Right renal pelvis (tissue), 4 donors: ENCODE results near the gene HERC2. TPM values are rescaled to one million over a fixed set of nuclear protein-coding genes. Genes with fewer than 3 reads are reported as not detected.
"Not testable (repeated sequence)": the region's sequence is repeated elsewhere in the genome, so short reads cannot be mapped to it uniquely, and the experiment has no call there.

Experiments used
- DNase-seq, 4 donors: peaks; one replicate each; pipeline ENCODE4 v3.0.0-alpha.2; 2013; ENCODE audit warnings: low read depth in 4 of 4, low spot score in 3 of 4, missing footprints in 1 of 4
- polyA plus RNA-seq, 4 donors: library from polyadenylated mRNA; unstranded; fragments of 120-200 nt; gene quantifications; one replicate each; pipeline ENCODE4 v1.2.1, GENCODE V29; 2013; ENCODE audit not compliant: insufficient read length in 4 of 4

Gene HERC2
- polyA plus RNA-seq, 4 donors = 46.4 to 54.2 (median 50.4) TPM

GRCh38 chr15:28184166-28184565 lies 137.8 kb downstream of the HERC2 start:
- no peak for DNase-seq

DNA sequence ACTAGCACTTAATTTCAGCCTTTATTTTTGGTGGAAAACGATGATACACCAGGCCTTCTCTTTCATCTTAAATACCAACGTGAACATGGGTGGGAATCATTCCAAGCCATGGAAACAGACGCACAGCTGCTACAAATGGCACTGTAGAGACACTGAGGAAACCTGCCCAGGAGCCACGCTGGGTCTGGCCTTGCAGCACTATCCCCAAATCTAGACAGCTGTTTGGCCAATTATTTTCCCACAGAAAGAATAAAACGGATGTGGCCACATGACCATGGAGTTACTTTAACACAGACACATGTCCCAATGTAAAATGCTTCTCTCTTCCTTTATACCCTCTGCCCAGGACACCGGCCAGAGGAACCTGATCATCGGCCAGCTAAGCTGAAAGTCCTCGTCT lies 139.2 kb downstream of the HERC2 start:
- no peak for DNase-seq

DNA sequence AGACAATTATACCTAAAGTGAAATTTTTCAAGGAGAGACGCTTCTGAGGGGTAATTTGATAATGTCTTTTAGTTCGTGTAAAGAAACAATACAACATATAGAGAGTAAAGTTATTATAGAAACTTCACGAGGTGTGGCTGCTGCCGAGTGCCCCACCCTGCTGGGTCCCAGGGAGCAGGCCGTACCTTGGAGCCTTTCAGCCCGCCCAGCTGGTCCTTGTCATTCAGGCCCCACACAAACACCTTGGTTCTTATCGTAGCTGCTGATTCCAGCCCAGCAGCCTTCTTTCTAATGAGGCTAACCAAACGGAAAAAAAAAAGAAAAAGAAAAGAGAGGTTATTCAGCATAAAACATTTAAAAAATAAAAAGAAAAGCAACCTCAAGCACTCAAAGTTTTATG lies 139.8 kb downstream of the HERC2 start:
- no peak for DNase-seq

DNA sequence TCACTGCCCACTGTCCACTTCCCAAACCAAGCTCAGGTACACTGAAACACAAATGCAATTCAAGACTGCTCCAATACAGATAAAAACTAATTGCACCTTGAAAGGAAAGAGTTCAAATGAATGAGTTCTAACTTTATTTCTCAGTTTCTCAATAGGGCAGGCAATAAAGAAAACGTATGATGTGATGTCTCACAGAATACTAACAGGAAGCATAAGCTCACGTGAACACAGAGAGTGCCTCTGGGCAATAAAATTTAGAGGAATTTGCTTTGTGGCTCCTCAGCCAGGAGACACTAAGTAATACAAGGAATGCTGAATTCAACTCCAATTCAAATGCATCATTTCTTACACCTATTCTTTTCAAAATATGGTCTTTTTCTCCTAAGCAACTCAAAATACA lies 140.6 kb downstream of the HERC2 start:
- DNase-seq = no peak

GRCh38 chr15:28179270-28179669 lies 142.7 kb downstream of the HERC2 start:
- DNase-seq = no peak

DNA sequence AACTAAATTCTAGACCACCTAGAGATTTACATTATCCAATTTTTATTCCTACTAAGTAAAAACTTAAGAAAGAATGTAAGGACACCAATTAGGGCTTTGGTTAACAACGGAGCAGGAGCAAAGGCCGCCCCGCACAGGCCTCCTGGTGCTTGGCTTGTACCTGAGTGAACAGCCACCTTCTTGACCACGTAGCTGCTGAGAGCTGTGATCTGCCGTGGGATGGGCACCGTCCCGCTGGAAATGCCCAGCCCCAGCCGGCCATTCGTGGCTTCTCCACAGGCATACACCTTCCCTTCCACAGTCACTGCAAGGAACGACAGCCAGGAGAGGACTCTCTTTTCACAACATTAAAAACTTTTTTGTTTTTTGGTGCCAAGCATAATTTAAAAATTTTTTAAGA lies 143.3 kb downstream of the HERC2 start:
- no peak for DNase-seq

DNA sequence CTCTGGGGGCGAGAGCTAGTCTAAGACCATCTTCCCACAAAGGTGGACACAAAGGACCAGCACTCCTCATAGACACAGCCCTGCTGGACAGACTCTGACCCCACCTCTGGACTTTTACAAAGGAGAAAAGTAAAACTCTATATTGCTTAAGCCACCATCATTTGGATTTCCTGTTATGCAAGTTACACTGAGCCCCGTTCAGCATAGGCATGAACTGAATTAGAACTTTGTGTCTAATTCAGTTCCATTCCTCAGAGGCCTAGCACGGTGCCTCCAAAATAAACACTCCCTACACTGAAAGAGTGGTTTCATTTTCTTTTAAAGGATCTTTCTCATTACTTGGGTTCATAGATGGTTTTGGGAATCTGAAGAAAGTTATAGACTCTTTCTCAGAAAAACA lies 143.7 kb downstream of the HERC2 start:
- no peak for DNase-seq

DNA sequence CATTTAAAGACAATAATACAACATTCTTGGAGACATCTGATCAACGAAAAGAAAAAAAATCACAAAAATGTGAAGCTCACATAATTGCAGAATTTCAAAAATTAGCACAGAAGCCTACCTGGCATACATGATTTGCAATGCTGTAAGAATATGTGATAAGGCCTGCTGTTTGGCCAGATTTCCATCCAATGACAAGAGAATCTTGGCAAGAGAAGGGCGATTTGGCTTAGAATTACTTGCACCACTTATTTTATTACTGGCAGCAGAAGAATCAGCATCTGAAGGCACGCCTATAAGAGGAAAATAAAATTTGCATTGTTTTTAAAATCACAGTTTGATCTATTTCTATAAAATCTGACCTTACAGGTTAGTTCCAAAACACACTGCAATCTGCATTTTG lies 152.6 kb downstream of the HERC2 start:
- DNase-seq = no peak

DNA sequence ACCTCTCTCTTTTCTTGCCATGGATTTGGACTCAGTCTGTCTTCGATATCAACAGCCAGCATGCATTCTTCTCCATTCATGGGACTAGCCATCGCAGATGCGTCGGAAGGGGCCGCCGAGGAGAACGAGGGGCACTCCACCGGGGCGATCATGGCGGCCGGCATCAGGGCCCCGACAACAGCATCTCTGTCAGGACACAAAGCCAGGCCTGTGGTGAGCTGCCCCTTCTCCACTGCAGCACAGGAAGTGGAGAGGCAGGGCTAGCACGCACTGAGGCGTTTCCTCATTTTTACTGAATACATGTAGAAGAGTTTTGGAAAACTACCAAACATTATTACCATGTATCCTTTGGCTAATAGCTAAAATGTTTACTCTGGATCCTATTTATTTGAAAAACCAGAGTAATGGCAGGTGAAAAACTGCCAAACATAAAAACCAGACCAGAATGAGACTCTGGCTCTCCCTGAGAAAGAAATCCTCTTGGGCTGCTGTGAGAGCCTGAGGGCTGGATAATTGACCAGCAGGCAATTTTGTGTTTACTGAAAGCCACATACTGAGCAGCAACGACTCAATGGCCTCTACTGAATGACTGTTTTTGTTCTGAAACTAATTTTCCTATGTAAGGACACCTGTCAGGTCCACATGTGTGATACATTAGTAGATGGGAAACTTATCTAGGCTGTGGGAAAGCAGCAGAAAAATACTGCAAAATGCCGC lies 153.4 kb downstream of the HERC2 start:
- not testable (repeated sequence) for DNase-seq

DNA sequence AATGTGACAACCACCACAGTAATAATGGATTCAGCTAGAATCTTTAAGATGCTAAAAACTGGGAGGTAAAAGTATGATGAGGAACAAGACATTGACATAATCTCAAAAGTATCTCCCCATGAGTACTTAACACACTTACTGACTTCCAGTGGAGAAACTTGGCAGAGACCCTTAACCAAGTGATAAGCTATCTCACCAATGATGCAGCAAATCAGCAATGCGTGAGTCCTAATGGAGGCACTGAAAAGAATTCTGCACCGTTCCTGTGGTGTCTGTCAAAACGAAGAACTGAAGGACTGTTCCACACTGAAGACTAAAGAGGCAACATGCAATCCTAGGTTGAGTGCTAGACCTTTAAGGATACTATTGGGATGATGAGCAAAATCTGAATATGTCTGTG lies 154.9 kb downstream of the HERC2 start:
- no peak for DNase-seq

DNA sequence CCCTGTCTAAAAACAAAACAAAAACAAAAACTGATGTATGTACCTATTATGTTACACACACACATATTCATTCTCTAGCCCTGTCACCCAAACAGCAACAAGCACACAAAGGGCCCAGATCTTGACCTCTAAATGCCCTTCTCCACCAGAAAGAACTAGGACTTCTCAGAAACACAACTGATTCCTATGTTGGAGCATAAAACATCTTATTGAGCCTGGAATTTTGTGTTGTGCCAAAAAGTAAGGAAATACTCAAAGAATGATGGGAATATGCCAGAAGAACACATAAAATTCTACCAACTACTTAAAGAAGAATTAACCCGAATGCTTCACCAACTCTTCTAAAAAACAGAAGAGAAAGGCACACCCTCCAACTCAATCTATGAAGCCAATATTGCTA lies 156.2 kb downstream of the HERC2 start:
- no peak for DNase-seq

DNA sequence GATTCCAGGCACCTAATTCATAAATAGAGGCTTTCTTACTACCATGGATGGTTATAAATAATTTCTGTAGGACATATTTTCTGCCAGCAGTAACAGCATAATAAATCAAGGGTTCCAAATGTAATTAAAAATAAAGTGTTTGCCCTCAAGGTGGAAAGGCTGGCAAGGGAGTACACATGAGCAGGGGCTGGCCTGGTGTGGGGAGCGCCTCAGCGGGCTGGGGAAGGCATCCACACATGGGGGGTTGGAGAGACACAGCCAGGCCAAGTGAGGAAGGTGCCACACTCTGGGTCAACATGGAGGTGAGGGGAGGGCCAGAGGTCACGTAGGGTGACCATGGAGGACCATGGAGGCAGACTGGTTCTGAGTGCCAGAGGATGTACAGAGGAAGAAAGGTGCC lies 157.1 kb downstream of the HERC2 start:
- DNase-seq = no peak

DNA sequence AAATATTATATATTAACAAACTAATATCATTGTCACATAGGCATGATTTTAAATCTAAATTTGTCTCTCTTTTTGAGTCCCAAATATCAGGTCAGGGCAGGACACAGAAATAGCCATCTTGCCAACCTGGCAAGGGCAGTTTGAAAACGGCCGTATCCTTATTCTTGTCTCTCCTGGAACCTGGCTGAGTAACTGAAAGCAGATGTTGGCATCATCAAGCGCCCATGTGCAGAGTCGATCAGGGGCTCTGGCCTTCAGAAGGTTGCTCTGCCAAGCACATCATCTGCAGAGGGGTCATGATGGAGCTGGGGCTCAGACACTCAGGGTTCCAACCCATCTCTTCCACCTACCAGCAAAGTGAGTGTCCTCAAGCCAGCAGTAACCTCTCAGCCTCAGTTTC lies 167.7 kb downstream of the HERC2 start:
- DNase-seq = no peak

- no peak for DNase-seq
These were observed 168.4 kb downstream of the HERC2 start for GRCh38 chr15:28153492-28154119.

- not testable (repeated sequence) for DNase-seq
These were observed 169.4 kb downstream of the HERC2 start for GRCh38 chr15:28152538-28152923.

GRCh38 chr15:28151864-28152537 lies 170.0 kb downstream of the HERC2 start:
- not testable (repeated sequence) for DNase-seq

GRCh38 chr15:28147801-28148200 lies 174.2 kb downstream of the HERC2 start:
- no peak for DNase-seq

- not testable (repeated sequence) for DNase-seq
These were observed 176.6 kb downstream of the HERC2 start for GRCh38 chr15:28145419-28145818.

DNA sequence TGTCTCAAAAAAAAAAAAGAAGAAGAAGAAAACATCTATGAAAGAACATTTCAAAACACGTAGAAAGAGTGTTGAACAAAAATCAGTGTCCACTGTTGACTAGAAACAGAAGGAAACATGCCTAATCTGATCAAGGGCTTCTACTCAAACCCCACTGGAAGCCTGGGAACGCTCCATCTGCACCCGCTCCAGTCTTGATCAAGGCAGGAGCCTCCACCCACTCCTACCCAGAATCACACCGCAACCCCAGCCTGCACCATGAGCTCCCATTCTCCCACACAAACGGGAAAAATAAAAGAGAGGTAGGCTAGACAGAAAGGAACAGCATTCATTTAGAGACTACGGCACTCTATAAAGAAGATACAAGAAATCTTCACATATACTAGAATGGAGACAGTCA lies 181.9 kb downstream of the HERC2 start:
- no peak for DNase-seq

- not testable (repeated sequence) for DNase-seq
These were observed 184.5 kb downstream of the HERC2 start for GRCh38 chr15:28137408-28138039.

DNA sequence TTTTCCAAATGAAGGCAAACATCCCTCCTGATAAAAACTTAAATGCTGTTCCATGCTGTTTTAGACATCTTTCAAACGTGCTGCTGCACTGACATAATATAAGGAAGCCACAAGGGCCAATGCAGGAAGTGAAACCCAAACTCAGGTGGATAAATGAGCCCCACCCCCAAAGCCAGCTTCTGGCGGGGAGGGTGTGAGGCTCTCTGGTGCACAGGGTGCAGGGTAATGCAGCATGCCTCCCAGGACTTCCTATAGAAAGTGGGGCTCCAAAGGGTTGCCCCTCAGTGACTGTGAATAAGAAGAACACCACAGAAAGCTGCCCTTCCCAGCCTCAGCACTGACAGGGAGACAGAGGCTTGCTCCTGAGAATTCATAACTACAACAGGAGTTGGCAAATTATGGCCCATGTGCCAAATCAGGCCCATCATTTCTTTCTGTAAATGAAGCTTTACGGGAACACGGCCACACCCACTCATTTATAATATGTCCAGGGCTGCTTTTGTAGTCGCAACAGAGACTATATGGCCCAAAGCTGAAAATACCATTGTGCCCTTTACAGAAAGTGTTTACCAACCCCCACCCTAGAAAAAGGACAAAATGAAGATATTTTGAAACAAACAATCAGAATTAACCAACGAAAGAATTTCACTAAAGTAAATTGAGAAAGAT lies 185.6 kb downstream of the HERC2 start:
- DNase-seq = not testable (repeated sequence)
